Measurements from ENCODE around the gene CEP57L1.
"Not testable (repeated sequence)": the region's sequence is repeated elsewhere in the genome, so short reads cannot be mapped to it uniquely, and the experiment has no call there.

The CEP57L1 gene

DNA sequence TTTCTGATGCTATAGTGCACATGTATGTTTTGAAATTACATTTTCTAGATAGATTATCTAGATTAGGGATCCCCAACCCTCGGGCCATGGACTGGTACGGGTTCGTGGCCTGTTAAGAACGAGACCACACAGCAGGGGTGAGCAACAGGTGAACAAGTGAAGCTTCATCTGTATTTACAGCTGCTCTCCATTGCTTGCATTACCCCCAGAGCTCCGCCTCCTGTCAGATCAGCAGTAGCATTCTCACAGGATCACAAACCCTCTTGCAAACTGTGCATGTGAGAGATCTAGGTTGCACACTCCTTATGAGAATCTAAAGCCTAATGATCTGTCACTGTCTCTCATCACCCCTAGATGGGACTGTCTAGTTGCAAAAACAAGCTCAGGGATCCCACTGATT is 10.4 kb downstream of the CEP57L1 start:
- Histone ChIP-seq H4K8ac (ENCODE audit: low read depth, low read length) (no peak overlapping the region), H3K27ac (ENCODE audit: low read depth, low read length) (no peak overlapping the region), H3K79me1 (ENCODE audit: low read length) (no peaks in the 10 kb centered on the region), H4K12ac (ENCODE audit: low read depth, low read length) (no peak overlapping the region), H3K36me3 (ENCODE audit: control insufficient read depth in 1 of 2, insufficient read depth in 2 of 2, low read length in 2 of 2) (no peaks in the 10 kb centered on the region), H3K23ac (ENCODE audit: low read length) (no peak overlapping the region), H2AFZ (ENCODE audit: insufficient read depth, low read length, poor library complexity) (no peak overlapping the region), H3K4ac (ENCODE audit: low read depth, low read length) (no peak overlapping the region), H3K4me2 (ENCODE audit: low read length) (no peak overlapping the region), H2BK5ac (ENCODE audit: low read depth, low read length, poor library complexity) (no peak overlapping the region), H2BK120ac (ENCODE audit: insufficient read depth, low read length, poor library complexity) (no peak overlapping the region), H3K27me3 (ENCODE audit: insufficient read depth, low read length) (no peaks in the 10 kb centered on the region), H3K9me3 (ENCODE audit: insufficient read depth, low read depth, low read length) (no peaks in the 10 kb centered on the region), H3K4me3 (ENCODE audit: low read depth, low read length) (no peak overlapping the region), H3K18ac (ENCODE audit: low read length) (no peak overlapping the region), H3K9ac (ENCODE audit: low read length) (no peak overlapping the region), H4K91ac (ENCODE audit: low read depth, low read length) (no peak overlapping the region), H3K4me1 (ENCODE audit: control insufficient read depth in 1 of 2, insufficient read depth in 2 of 2, low read length in 2 of 2) (no peaks in the 10 kb centered on the region), H2AK5ac (ENCODE audit: low read length) (no peak overlapping the region), H2BK12ac (ENCODE audit: low read length) (no peak overlapping the region), H3K14ac (ENCODE audit: low read length) (no peak overlapping the region), H3K79me2 (ENCODE audit: control insufficient read depth, insufficient read depth, low read length, poor library complexity) (no peaks in the 10 kb centered on the region)
- WGBS (ENCODE audit: extremely low coverage, insufficient coverage, insufficient read length), result no CpG with 5 or more reads among the region's 5 CpGs
- DNase-seq, result no peak

- not testable (repeated sequence) for H3K9ac ChIP-seq (ENCODE audit: low read length); H3K14ac ChIP-seq (ENCODE audit: low read length); H3K4me1 ChIP-seq (ENCODE audit: control insufficient read depth in 1 of 2, insufficient read depth in 2 of 2, low read length in 2 of 2); H3K79me2 ChIP-seq (ENCODE audit: control insufficient read depth, insufficient read depth, low read length, poor library complexity); H3K4me2 ChIP-seq (ENCODE audit: low read length); H2BK120ac ChIP-seq (ENCODE audit: insufficient read depth, low read length, poor library complexity); H3K4ac ChIP-seq (ENCODE audit: low read depth, low read length); H3K79me1 ChIP-seq (ENCODE audit: low read length); DNase-seq; H3K18ac ChIP-seq (ENCODE audit: low read length); H4K8ac ChIP-seq (ENCODE audit: low read depth, low read length); H2BK12ac ChIP-seq (ENCODE audit: low read length); H2BK5ac ChIP-seq (ENCODE audit: low read depth, low read length, poor library complexity); H3K36me3 ChIP-seq (ENCODE audit: control insufficient read depth in 1 of 2, insufficient read depth in 2 of 2, low read length in 2 of 2); H2AK5ac ChIP-seq (ENCODE audit: low read length); H3K23ac ChIP-seq (ENCODE audit: low read length); H3K27ac ChIP-seq (ENCODE audit: low read depth, low read length); H3K4me3 ChIP-seq (ENCODE audit: low read depth, low read length); H3K9me3 ChIP-seq (ENCODE audit: insufficient read depth, low read depth, low read length); H3K27me3 ChIP-seq (ENCODE audit: insufficient read depth, low read length); H4K12ac ChIP-seq (ENCODE audit: low read depth, low read length); H2AFZ ChIP-seq (ENCODE audit: insufficient read depth, low read length, poor library complexity); H4K91ac ChIP-seq (ENCODE audit: low read depth, low read length)
- no CpG with 5 or more reads among the region's 8 CpGs for WGBS (ENCODE audit: extremely low coverage, insufficient coverage, insufficient read length)
Measured at GRCh38 chr6:109109663-109110062, 14.4 kb downstream of the CEP57L1 start.

DNA sequence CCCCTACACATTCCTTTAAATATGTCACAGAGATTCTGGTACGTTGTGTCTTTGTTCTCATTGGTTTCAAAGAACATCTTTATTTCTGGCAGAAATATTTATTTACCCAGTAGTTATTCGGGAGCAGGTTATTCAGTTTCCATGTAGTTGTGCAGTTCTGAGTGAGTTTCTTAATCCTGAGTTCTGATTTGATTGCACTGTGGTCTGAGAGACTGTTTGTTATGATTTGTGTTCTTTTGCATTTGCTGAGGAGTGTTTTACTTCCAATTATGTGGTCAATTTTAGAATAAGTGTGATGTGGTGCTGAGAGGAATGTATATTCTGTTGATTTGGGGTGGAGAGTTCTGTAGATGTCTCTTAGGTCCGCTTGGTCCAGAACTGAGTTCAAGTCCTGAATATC is 17.4 kb downstream of the CEP57L1 start:
- not testable (repeated sequence) for H3K4me3 ChIP-seq (ENCODE audit: low read depth, low read length); H3K14ac ChIP-seq (ENCODE audit: low read length); H4K12ac ChIP-seq (ENCODE audit: low read depth, low read length); H2BK5ac ChIP-seq (ENCODE audit: low read depth, low read length, poor library complexity); H3K9ac ChIP-seq (ENCODE audit: low read length); H3K27ac ChIP-seq (ENCODE audit: low read depth, low read length); H3K4me2 ChIP-seq (ENCODE audit: low read length); H3K4me1 ChIP-seq (ENCODE audit: control insufficient read depth in 1 of 2, insufficient read depth in 2 of 2, low read length in 2 of 2); H2AK5ac ChIP-seq (ENCODE audit: low read length); H3K27me3 ChIP-seq (ENCODE audit: insufficient read depth, low read length); H3K4ac ChIP-seq (ENCODE audit: low read depth, low read length); H3K79me2 ChIP-seq (ENCODE audit: control insufficient read depth, insufficient read depth, low read length, poor library complexity); H2BK120ac ChIP-seq (ENCODE audit: insufficient read depth, low read length, poor library complexity); H2BK12ac ChIP-seq (ENCODE audit: low read length); H4K91ac ChIP-seq (ENCODE audit: low read depth, low read length); H4K8ac ChIP-seq (ENCODE audit: low read depth, low read length); H3K18ac ChIP-seq (ENCODE audit: low read length); H3K9me3 ChIP-seq (ENCODE audit: insufficient read depth, low read depth, low read length); DNase-seq; H3K23ac ChIP-seq (ENCODE audit: low read length); H3K36me3 ChIP-seq (ENCODE audit: control insufficient read depth in 1 of 2, insufficient read depth in 2 of 2, low read length in 2 of 2); H3K79me1 ChIP-seq (ENCODE audit: low read length); H2AFZ ChIP-seq (ENCODE audit: insufficient read depth, low read length, poor library complexity)
- WGBS (ENCODE audit: extremely low coverage, insufficient coverage, insufficient read length), result no CpG with 5 or more reads among the region's 3 CpGs

- H3K14ac ChIP-seq (ENCODE audit: low read length), result no peak overlapping the region
- H3K18ac ChIP-seq (ENCODE audit: low read length), result no peak overlapping the region
- H3K4me1 ChIP-seq (ENCODE audit: control insufficient read depth in 1 of 2, insufficient read depth in 2 of 2, low read length in 2 of 2), result no peaks in the 10 kb centered on the region
- H2AFZ ChIP-seq (ENCODE audit: insufficient read depth, low read length, poor library complexity), result no peak overlapping the region
- H3K36me3 ChIP-seq (ENCODE audit: control insufficient read depth in 1 of 2, insufficient read depth in 2 of 2, low read length in 2 of 2), result no peaks in the 10 kb centered on the region
- H3K27me3 ChIP-seq (ENCODE audit: insufficient read depth, low read length), result no peaks in the 10 kb centered on the region
- no peak overlapping the region for H3K4ac ChIP-seq (ENCODE audit: low read depth, low read length)
- H3K79me2 ChIP-seq (ENCODE audit: control insufficient read depth, insufficient read depth, low read length, poor library complexity), result no peaks in the 10 kb centered on the region
- H3K9ac ChIP-seq (ENCODE audit: low read length), result no peak overlapping the region
- no peak overlapping the region for H3K4me3 ChIP-seq (ENCODE audit: low read depth, low read length)
- no peak overlapping the region for H4K12ac ChIP-seq (ENCODE audit: low read depth, low read length)
- no peak overlapping the region for H4K91ac ChIP-seq (ENCODE audit: low read depth, low read length)
- no CpG with 5 or more reads among the region's 5 CpGs for whole genome bisulfite sequencing (ENCODE audit: extremely low coverage, insufficient coverage, insufficient read length)
- no peak for DNase-seq
- no peaks in the 10 kb centered on the region for H3K9me3 ChIP-seq (ENCODE audit: insufficient read depth, low read depth, low read length)
- no peak overlapping the region for H4K8ac ChIP-seq (ENCODE audit: low read depth, low read length)
- H2BK12ac ChIP-seq (ENCODE audit: low read length), result no peak overlapping the region
- H2BK5ac ChIP-seq (ENCODE audit: low read depth, low read length, poor library complexity), result no peak overlapping the region
- H3K4me2 ChIP-seq (ENCODE audit: low read length), result no peak overlapping the region
- no peak overlapping the region for H3K27ac ChIP-seq (ENCODE audit: low read depth, low read length)
- no peak overlapping the region for H2BK120ac ChIP-seq (ENCODE audit: insufficient read depth, low read length, poor library complexity)
- no peaks in the 10 kb centered on the region for H3K79me1 ChIP-seq (ENCODE audit: low read length)
- no peak overlapping the region for H3K23ac ChIP-seq (ENCODE audit: low read length)
- H2AK5ac ChIP-seq (ENCODE audit: low read length), result no peak overlapping the region
Measured at GRCh38 chr6:109117346-109118035, 22.2 kb downstream of the CEP57L1 start.

Data from trophoblast cell (in vitro differentiated cells and primary cell).